ENCODE measurements around the gene BLID. TPM values are rescaled to one million over a fixed set of nuclear protein-coding genes. Genes with fewer than 3 reads are reported as not detected.
A peak's percentile ranks its signal among the peaks of the same experiment; 100 is the strongest.

Gene BLID
- polyA plus RNA-seq, 1 donor from 2014 or later = not detected

DNA sequence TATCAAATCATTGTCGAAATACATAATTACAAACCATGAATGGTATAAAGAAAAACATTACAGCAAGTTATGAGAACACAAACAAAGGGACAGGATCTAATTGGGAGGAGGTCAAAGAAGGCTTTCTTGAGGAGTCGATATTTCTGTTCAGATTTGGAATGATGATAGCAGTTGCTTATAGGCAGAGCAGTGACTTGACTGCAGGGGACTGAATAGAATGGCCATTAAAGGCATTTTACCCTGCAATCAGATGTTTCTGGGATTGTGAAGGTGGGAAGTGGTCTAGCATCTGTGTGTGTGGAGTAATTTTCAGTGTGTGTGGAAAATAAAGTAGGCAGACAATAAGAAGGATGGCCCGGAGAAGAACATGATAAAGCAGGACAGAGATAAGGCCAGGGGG is 41.0 kb downstream of the BLID start:
- Histone ChIP-seq H3K27me3 (ENCODE audit: insufficient read depth, low read depth, low read length) (no peaks in the 10 kb centered on the region), H3K9me3 (ENCODE audit: low read length) (no peaks in the 10 kb centered on the region), H3K4me3 (ENCODE audit: low read length) (peak overlapping the region; percentile 9), H3K36me3 (ENCODE audit: insufficient read depth, low read length) (no peaks in the 10 kb centered on the region), H3K9me2 (ENCODE audit: insufficient read depth, low read length) (no peaks in the 10 kb centered on the region), H3K9ac (ENCODE audit: low read length) (no peak overlapping the region), H3K4me2 (ENCODE audit: low read length) (no peak overlapping the region), H4K20me1 (ENCODE audit: insufficient read depth) (no peaks in the 10 kb centered on the region), H3F3A (ENCODE audit: insufficient read depth, low read length, poor library complexity, severe bottlenecking) (no peaks in the 10 kb centered on the region), H3K79me2 (replicated peaks; ENCODE audit: insufficient read depth, low read length) (peaks cover 10% of the 10 kb centered on the region), H3K27ac (ENCODE audit: low read length) (peak overlapping the region; percentile 43), H2AFZ (ENCODE audit: low read depth, low read length) (no peak overlapping the region)
- TF ChIP-seq POLR2AphosphoS5 (IDR thresholded peaks at IDR 0.05) (peak; percentile 77), EP300 (conservative IDR thresholded peaks at IDR 0.05; ENCODE audit: poor library complexity, severe bottlenecking) (no peak)

DNA sequence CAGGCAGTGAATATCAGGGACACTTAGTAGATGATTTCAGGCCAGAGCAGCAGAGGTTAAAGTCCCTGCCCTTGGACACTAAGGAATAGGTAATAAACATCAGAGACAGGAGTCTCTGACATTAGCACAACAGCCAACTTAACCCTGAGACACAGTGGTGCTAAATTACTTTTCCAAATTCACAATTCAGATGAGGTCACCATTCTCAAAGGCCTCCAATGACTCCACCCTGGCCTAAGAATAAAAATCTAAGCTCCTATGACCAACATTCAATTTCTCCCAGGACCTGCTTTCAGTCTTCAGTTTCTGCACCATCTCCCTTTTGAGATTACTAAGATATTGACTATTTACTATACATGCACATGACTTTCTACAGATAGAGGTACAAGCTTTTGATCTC is 42.0 kb downstream of the BLID start:
- Histone ChIP-seq H3K9me2 (ENCODE audit: insufficient read depth, low read length) (no peaks in the 10 kb centered on the region), H3F3A (ENCODE audit: insufficient read depth, low read length, poor library complexity, severe bottlenecking) (peaks cover under 1% of the 10 kb centered on the region), H3K27ac (ENCODE audit: low read length) (no peak overlapping the region), H3K27me3 (ENCODE audit: insufficient read depth, low read depth, low read length) (no peaks in the 10 kb centered on the region), H3K9me3 (ENCODE audit: low read length) (no peaks in the 10 kb centered on the region), H3K9ac (ENCODE audit: low read length) (no peak overlapping the region), H3K79me2 (replicated peaks; ENCODE audit: insufficient read depth, low read length) (peaks cover 10% of the 10 kb centered on the region), H3K36me3 (ENCODE audit: insufficient read depth, low read length) (no peaks in the 10 kb centered on the region), H3K4me2 (ENCODE audit: low read length) (no peak overlapping the region), H2AFZ (ENCODE audit: low read depth, low read length) (no peak overlapping the region), H4K20me1 (ENCODE audit: insufficient read depth) (no peaks in the 10 kb centered on the region), H3K4me3 (ENCODE audit: low read length) (no peak overlapping the region)
- TF ChIP-seq MXI1 (conservative IDR thresholded peaks at IDR 0.05; ENCODE audit: poor library complexity, severe bottlenecking) (no peak), EZH2 (IDR thresholded peaks at IDR 0.05; ENCODE audit: borderline replicate concordance, insufficient read depth, low read length, poor library complexity, severe bottlenecking) (no peak), RAD21 (conservative IDR thresholded peaks at IDR 0.05) (no peak), SMC3 (conservative IDR thresholded peaks at IDR 0.05; ENCODE audit: poor library complexity) (no peak), EP300 (conservative IDR thresholded peaks at IDR 0.05; ENCODE audit: poor library complexity, severe bottlenecking) (no peak), TAF1 (IDR thresholded peaks at IDR 0.05; ENCODE audit: low read depth) (no peak), POLR2AphosphoS5 (IDR thresholded peaks at IDR 0.05) (no peak)
- TF ChIP-seq, protein P1, sequence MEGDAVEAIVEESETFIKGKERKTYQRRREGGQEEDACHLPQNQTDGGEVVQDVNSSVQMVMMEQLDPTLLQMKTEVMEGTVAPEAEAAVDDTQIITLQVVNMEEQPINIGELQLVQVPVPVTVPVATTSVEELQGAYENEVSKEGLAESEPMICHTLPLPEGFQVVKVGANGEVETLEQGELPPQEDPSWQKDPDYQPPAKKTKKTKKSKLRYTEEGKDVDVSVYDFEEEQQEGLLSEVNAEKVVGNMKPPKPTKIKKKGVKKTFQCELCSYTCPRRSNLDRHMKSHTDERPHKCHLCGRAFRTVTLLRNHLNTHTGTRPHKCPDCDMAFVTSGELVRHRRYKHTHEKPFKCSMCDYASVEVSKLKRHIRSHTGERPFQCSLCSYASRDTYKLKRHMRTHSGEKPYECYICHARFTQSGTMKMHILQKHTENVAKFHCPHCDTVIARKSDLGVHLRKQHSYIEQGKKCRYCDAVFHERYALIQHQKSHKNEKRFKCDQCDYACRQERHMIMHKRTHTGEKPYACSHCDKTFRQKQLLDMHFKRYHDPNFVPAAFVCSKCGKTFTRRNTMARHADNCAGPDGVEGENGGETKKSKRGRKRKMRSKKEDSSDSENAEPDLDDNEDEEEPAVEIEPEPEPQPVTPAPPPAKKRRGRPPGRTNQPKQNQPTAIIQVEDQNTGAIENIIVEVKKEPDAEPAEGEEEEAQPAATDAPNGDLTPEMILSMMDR (IDR thresholded peaks at IDR 0.05; ENCODE audit: poor library complexity, severe bottlenecking) = no peak
- TF ChIP-seq, protein P2, sequence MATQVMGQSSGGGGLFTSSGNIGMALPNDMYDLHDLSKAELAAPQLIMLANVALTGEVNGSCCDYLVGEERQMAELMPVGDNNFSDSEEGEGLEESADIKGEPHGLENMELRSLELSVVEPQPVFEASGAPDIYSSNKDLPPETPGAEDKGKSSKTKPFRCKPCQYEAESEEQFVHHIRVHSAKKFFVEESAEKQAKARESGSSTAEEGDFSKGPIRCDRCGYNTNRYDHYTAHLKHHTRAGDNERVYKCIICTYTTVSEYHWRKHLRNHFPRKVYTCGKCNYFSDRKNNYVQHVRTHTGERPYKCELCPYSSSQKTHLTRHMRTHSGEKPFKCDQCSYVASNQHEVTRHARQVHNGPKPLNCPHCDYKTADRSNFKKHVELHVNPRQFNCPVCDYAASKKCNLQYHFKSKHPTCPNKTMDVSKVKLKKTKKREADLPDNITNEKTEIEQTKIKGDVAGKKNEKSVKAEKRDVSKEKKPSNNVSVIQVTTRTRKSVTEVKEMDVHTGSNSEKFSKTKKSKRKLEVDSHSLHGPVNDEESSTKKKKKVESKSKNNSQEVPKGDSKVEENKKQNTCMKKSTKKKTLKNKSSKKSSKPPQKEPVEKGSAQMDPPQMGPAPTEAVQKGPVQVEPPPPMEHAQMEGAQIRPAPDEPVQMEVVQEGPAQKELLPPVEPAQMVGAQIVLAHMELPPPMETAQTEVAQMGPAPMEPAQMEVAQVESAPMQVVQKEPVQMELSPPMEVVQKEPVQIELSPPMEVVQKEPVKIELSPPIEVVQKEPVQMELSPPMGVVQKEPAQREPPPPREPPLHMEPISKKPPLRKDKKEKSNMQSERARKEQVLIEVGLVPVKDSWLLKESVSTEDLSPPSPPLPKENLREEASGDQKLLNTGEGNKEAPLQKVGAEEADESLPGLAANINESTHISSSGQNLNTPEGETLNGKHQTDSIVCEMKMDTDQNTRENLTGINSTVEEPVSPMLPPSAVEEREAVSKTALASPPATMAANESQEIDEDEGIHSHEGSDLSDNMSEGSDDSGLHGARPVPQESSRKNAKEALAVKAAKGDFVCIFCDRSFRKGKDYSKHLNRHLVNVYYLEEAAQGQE (IDR thresholded peaks at IDR 0.05; ENCODE audit: borderline replicate concordance) = no peak

Measured in neural cell (in vitro differentiated cells).